Fibroblast of mammary gland (primary cell): Measurements from ENCODE around the gene SIRT1.
A peak's percentile ranks its signal among the peaks of the same experiment; 100 is the strongest.
"Not testable (repeated sequence)": the region's sequence is repeated elsewhere in the genome, so short reads cannot be mapped to it uniquely, and the experiment has no call there.

Experiments used
- DNase-seq: peaks from one replicate; pipeline ENCODE4 v3.0.0-alpha.2; 2010; ENCODE audit warnings: low read depth
- H3K4me3 ChIP-seq: 2 replicates; pipeline ENCODE4 v1.5.1; 2011; ENCODE audit warnings: low read depth, mild to moderate bottlenecking, low read length, moderate library complexity; ENCODE audit not compliant: control insufficient read depth
- TF ChIP-seq, protein P1 (sequence below): conservative IDR thresholded peaks from 2 replicates; pipeline ENCODE4 v1.5.1; 2011; ENCODE audit warnings: low read depth, low read length, inconsistent platforms; ENCODE audit not compliant: control insufficient read depth, insufficient read depth

The SIRT1 gene

DNA sequence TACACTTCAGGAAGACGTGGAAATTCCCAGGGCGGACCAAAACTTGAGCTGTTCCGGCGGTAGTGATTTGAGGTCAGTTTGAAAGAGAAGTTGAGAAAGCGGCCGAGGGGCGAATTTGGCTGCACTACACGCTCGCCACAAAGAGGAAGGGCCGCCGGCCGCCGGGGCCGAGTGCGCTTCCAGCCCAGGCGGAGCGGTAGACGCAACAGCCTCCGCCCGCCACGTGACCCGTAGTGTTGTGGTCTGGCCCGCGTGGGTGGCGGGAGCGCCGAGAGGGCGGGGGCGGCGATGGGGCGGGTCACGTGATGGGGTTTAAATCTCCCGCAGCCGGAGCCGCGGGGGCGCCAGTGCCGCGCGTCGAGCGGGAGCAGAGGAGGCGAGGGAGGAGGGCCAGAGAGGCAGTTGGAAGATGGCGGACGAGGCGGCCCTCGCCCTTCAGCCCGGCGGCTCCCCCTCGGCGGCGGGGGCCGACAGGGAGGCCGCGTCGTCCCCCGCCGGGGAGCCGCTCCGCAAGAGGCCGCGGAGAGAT is at the start of gene SIRT1:
TSS of gene SIRT1 (plus strand) at position 344 of the 529 bp plus-strand sequence. CDS start at position 410, 66 bp downstream.
- peak; percentile 91 for DNase-seq
- peak within 1 kb of the TSS; percentile 81 for H3K4me3 ChIP-seq
- TF ChIP-seq, protein P1, sequence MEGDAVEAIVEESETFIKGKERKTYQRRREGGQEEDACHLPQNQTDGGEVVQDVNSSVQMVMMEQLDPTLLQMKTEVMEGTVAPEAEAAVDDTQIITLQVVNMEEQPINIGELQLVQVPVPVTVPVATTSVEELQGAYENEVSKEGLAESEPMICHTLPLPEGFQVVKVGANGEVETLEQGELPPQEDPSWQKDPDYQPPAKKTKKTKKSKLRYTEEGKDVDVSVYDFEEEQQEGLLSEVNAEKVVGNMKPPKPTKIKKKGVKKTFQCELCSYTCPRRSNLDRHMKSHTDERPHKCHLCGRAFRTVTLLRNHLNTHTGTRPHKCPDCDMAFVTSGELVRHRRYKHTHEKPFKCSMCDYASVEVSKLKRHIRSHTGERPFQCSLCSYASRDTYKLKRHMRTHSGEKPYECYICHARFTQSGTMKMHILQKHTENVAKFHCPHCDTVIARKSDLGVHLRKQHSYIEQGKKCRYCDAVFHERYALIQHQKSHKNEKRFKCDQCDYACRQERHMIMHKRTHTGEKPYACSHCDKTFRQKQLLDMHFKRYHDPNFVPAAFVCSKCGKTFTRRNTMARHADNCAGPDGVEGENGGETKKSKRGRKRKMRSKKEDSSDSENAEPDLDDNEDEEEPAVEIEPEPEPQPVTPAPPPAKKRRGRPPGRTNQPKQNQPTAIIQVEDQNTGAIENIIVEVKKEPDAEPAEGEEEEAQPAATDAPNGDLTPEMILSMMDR: no peak

DNA sequence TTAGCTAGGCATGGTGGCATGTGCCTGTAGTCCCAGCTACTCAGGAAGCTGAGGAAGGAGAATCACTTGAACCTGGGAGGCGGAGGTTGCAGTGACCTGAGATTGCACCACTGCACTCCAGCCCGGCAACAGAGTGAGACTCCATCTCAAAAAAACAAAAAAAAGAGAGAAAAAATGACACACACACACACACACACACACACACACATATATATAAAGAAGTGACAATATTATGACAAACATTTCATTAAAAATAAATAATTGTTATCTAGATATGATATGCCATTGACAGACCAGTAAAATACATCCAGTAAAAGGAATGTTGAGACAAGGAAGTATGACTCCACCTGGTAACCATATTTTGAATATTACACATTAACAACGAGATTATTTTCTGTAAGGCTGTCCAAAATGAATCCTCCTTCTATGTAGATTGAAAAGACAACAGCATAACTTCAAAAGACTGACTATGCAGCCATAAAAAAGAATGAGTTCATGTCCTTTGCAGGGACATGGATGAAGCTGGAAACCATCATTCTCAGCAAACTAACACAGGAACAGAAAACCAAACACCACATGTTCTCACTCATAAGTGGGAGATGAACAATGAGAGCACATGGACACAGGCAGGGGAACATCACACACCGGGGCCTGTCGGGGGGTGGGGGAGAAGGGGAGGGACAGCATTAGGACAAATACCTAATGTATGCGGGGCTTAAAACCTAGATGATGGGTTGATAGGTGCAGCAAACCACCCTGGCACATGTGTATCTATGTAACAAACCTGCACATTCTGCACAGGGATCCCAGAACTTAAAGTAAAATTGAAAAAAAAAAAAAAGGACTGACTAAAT is 48.7 kb upstream of the SIRT1 start:
- H3K4me3 ChIP-seq, DNase-seq: not testable (repeated sequence)

DNA sequence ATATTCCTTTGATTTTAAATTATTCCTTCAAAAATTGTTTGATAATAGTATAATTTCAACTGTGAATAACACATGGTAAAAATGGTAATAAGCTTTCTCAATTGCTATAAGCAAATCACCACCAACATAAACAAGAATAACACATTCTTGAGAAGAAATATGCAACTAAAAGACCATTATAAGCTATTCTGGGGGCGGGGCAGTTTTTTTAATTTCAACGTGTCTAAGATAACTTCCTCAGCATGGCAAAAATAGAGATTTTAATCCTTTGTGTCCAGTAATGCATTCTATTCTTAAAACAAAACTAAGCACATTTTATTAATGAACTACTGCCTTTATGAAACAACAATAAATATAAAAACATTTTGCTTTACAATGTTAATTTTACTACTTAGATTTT is 48.0 kb upstream of the SIRT1 start:
- TF ChIP-seq, protein P1: no peak
- H3K4me3 ChIP-seq: no peak overlapping the region
- no peak for DNase-seq

DNA sequence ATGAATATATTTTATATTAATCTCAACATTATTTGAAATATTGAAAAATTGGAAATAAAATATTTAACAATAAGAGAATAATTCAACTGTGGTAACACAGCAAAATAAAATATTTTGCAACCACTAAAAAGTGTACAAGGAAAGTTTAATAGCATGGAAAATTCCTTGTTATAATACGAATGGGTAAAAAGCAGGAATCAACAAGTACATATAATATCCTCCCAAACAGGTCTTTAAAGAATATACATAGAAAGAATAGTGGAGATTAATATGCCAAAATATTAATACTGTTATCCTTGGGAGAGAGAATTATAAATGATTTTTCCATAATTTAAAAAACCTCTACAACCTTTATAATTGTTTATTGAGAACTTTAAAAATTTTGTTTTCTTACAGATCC is 47.5 kb upstream of the SIRT1 start:
- no peak for DNase-seq
- H3K4me3 ChIP-seq: no peak overlapping the region
- TF ChIP-seq, protein P1: no peak

DNA sequence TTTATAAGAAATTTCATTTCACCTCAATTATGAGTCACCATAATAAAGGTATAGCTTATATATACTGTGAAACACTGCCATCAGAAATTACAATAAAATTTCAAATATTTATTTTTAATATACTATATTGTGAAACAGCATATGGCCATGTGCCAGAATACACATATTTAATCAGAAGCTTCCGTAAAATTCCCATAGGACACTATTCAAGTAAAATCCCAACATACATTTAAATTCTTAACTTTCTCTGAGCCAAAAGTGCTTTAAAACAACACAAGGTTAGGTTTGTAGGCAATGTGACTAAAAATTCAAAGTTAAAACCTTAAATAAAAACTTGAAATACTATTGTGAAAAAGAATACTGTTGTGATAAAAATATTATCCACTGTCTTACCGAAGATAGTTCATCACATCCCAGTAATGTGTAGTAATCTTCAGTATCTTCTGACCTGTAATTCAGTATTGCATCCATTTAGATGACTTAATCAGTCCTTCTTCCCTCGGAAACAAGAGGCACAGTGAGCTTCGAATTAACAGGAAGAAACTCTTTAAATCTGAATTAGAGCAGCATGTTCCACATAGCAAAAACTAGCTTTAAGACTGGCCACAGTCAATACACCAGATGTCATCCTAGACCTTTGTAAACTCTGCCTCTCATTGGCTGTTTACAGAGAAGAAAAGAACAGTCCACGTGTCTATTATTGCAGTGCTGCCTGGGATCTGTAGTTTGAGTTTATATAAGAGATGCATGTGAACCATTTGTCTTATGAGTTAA is 46.7 kb upstream of the SIRT1 start, which contains the start of gene DNAJC12:
TSS of gene DNAJC12 (minus strand) at position 648 of the 774 bp plus-strand sequence. CDS start at position 471, 177 bp downstream.
- DNase-seq: peak; percentile 81
- peak within 1 kb of the TSS; percentile 46 for H3K4me3 ChIP-seq
- TF ChIP-seq, protein P1: no peak

DNA sequence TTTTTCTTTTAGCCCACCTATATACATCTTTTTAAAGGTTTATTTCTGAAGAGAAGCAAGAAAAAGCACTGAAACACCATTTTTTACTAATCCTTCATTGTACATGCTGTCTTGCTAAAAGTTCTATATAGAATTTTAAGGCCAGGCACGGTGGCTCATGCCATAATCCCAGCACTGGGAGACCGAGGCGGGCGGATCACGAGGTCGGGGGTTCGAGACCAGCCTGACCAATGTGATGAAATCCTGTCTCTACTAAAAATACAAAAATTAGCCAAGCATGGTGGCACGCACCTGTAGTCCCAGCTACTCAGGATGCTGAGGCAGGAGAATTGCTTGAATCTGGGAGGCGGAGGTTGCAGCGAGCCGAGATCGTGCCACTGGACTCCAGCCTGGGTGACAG is 44.9 kb upstream of the SIRT1 start:
- not testable (repeated sequence) for H3K4me3 ChIP-seq, DNase-seq

DNA sequence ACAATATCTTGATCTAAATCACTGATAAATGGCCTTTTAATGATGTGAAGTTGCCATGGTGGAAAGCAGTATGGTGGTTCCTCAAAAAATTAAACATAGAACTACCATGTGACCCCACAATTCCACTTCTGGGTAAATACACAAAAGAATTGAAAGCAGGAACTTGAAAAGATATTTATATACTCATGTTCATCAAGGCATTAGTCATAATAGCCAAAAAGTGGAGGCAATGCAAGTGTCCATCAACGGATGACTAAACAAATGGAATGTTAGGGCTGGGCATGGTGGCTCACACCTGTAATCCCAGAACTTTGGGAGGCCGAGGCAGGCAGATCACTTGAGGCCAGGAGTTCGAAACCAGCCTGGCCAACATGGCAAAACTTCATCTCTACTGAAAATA is 44.5 kb upstream of the SIRT1 start:
- H3K4me3 ChIP-seq: no peak overlapping the region
- peak; percentile 66 for DNase-seq
- TF ChIP-seq, protein P1: no peak
